COLO829 (cell line): Measurements from ENCODE around the gene CLIC4.
"Not testable (repeated sequence)": the region's sequence is repeated elsewhere in the genome, so short reads cannot be mapped to it uniquely, and the experiment has no call there.

ENCODE experiments used
- DNase-seq: peaks from one replicate; pipeline ENCODE4 v3.0.0; 2012; ENCODE audit warnings: low spot score

CLIC4 gene

DNA sequence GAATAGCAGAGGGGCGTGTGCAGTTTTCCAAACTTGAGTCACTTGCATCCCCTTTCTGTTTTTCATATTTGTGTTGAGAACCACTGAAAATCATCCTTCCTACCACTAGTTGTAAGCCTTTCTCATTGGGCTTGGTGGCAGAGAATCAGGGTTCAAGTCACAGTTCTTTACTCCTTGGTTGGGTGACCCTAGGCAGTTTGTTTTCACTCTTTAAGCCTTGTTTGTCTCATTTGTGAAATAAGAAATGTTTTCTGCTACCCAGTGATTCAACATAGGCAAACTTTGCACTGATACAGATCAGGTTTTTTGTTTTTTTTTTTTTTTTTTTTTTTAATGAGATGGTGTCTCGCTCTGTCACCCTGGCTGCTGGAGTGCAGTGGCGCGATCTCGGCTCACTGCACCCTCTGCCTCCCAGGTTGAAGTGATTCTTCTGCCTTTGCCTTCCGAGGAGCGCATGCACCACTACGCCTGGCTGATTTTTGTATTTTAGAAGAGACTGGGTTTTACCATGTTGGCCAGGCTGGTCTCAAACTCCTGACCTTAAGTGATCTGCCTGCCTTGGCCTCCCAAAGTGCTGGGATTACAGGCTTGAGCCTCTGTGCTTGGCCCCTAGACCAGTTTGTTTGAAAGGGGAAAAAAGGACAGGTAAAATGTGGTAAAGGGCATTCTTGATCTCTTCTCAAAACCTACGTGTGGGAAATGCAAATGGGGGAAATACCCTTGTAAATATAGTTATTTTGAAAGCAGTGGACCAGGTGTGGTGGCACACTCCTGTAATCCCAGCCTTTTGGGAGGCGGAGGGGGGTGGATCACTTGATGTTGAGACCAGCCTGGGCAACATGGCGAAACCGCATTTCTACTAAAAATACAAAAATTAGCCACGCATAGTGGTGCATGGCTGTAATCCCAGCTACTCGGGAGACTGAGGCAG is 3.2 kb downstream of the CLIC4 start:
- no peak for DNase-seq

DNA sequence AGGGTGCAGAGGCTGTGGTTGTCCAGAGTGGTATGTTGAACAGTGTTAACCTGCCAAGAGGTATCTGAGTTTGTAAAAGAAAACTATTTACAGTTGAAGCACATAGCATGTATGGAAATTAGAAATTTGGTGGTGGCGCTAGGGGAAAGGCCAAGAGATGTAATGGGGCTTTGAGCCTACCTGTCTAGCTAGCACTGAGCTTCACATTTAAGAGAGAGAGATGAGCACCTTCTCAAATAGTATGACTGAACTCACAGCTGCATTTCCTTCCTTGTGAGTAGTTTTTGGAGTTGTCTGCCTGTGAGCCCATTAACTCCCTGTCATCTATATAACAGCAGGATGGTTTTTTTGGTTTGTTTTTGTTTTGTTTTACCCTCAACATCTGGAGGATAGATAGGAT is 4.0 kb downstream of the CLIC4 start:
- no peak for DNase-seq

DNA sequence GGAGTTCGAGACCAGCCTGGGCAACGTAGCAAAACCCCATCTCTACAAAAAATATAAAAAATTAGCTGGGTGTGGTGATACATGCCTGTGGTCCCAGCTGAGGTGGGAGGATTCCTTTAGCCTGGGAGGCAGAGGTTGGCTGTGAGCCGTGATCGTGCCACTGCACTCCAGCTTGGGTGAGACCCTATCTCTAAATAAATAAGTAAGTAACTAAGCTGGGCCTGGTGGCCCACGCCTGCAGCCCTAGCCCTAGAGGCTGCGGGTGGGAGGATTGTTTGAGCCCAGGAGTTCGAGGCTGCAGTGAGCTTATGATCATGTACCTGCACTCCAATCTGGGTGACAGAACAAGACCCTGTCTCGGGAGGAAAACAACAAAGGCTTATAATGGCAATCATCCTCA is 4.6 kb downstream of the CLIC4 start:
- DNase-seq = no peak

DNA sequence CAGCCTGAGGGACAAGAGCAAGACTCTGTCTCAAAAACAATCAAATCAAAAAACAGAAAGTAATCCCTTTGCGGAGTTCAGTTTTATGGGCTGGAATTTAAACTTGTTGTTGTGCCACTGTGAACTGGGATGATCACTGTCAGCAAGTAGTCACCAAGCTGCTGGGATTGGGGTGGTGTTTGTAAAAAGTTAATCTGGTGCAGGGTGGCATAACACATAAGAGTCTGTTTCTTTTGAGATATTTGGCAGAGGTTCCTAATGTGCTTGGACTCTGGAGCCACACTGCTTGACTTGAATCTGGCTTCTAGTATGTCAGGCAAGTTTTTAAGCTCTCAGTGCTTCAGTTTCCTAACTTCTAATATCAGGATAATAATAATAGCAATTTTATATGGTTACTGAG is 6.6 kb downstream of the CLIC4 start:
- no peak for DNase-seq

DNA sequence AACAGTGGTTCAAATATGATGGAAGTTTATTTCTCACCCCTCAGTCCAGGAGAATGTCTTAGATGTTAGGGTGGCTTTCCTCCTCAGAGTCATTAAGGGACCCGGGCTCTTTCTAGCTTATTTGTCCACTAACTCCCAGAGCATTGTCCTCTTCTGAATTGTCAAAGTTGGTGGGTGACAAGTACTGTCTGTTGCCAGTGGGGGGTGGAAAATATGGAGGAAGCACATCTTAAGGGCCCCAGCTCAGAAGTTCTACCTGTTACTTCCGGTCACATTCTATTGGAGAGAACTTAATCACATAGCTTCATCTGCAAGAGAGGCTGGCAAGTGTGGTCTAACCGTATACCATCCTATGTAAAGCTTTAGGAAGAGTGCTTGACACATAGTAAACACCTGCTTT is 7.1 kb downstream of the CLIC4 start:
- DNase-seq = no peak

DNA sequence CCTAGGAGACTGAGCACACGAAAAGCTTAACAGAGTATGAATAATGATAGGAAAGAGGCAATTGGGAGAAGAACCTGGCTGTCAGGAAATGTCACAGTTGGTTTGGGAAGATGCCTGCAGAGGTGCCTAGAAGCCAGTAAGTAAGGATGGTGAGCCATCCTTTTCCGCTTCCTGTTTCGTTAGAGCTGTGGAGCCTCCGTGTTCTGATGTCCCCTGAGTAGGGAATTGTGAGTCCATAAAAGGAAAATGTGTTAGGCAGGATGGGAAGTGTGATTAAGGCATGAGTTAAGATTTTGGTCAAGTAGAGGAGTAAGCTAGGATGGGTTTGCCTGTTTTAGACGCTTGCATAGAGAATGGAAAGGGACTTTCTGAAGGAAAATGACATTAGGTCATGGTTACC is 9.0 kb downstream of the CLIC4 start:
- DNase-seq = no peak

DNA sequence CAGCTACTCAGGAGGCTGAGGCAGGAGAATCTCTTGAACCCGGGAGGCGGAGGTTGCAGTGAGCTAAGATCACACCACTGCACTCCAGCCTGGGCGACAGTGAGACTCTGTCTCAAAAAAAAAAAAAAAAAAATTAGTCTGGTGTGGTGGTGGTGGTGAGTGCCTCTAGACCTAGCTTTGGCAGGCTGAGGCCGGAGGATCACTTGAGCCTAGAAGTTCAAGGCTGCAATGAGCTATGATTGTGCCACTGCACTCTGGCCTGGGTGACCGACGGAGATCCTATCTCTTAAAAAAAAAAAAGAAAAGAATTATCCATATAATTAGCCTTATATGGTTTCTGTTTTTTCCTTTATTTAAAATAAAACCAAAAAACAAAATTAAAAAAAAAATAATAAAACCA is 10.1 kb downstream of the CLIC4 start:
- not testable (repeated sequence) for DNase-seq

DNA sequence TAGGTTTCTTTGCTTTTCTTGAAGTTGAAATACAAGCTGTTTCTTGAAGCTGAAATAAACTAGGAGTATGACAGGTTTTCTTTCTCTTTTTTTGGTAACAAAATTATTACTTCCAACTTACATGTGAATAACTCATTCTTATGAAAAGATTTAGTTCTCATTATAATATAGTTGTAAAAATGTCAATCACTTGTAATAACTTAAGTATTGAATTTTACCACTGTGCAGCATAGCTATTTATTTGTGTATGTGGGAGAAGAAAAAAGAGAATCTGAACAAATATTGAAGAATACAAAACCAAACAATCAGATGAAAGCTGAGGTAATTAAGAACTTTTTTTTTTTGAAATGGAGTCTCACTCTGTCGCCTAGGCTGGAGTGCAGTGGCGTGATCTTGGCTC is 11.1 kb downstream of the CLIC4 start:
- no peak for DNase-seq

DNA sequence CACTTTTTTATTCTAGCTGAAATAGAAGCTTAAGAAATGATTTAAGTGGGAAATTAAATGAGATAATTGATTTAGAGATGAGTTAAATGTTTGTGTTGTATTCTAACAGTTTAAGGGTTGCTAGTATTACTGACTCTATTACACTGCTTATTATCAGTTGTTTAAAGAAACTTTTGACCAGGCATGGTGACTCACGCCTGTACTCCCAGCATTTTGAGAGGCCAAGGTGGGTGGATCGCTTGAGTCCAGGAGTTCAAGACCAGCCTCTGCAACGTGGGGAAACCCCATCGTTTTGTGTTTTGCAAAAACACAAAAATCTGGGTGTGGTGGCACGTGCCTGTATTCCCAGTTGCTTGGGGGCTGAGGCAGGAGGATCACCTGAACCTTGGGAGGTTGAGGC is 14.2 kb downstream of the CLIC4 start:
- DNase-seq = no peak

DNA sequence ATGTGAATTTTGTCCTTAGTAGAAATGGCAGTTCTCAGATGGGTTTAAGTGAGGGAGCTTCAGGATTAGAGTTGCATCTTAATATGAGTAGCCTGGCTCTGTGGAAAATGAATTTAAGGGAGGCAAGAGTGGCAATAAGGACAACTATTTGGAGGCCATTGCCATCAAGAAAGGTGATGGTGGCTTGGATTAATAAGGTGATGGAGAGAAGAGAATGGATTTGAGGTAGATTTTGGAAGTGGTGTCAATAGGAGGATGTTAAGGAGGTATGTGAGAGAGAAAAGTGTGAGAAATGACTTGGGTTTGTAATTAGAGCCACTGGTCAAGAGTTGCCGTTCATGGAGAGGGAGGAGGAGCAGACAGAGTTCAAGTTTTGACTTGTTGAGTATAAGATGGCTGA is 16.3 kb downstream of the CLIC4 start:
- no peak for DNase-seq

DNA sequence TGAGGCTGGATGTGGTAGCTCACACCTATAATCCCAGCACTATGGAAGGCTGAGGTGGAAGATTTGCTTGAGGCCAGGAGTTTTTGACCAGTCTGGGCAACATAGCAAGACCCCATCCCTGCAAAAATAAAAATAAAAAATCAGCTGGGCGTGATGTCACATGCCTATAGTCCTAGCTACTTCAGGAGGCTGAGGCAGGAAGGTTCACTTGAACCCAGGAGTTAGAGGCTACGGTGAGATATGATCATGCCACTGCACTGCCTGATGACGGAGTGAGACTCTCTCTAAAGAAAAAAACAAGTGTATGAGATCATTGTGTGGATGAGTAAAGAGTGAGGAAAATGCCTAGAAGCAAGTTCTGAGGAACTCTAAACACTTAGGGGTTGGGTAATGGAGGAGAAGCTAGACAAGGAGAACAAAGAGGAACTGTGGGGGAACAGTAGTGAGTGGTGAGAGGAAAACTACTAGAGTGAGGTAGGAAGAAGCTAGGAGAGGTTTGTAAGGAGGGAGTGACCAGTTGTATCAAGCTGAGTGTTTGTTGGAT is 17.0 kb downstream of the CLIC4 start:
- peak; percentile 37 for DNase-seq

DNA sequence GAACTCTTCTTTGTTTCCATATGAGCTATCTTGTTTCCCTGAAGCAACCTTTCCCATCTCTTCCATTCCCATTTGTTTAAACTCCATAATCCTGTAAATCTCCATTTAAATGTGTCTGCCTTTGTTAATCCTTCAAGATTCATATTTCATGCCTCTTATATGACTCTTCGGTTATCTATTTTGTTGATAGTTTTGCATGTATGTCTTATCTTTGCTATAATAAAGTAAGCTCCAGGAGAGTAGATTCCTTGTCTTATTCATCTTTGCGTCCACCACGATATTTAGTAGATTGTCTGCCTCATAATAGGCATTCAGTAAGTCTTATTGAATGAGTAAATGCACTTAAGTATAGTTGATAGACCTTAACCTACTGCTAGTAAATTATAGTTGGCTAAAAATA is 18.4 kb downstream of the CLIC4 start:
- DNase-seq = no peak

DNA sequence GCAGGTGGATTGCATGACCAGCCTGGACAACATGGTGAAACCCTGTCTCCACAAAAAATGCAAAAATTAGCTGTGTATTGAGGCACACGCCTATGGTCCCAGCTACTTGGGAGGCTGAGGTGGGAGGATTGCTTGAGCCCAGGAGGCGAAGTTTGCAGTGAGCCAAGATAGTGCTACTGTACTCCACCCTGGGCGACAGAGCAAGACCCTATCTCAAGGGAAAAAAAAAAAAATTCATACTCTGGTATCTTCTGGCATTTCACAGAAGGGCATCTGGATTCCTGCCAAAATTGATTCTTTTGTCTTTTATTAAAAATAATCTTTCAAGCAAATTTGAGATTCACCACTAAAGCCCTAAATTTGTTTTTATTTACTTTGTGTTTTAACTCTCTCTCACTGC is 19.2 kb downstream of the CLIC4 start:
- DNase-seq = no peak

DNA sequence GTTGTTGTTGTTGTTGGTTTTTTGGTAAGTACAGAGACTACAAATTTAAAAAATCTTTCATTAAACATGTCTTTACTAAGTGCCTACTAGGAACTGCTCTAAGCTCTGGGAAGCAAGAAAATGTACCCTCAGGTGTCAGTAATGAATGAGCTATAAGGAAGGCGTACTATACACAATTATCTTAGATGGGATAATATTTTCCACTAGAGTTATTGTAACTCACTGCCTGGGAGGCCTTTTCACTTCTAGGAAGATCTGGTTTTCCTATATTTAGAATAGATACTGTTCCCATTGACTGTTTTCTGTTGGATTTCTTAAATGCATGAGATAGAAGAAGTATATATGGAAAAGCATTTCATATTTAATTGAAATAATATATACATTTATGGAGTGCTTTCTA is 19.6 kb downstream of the CLIC4 start:
- DNase-seq = no peak

DNA sequence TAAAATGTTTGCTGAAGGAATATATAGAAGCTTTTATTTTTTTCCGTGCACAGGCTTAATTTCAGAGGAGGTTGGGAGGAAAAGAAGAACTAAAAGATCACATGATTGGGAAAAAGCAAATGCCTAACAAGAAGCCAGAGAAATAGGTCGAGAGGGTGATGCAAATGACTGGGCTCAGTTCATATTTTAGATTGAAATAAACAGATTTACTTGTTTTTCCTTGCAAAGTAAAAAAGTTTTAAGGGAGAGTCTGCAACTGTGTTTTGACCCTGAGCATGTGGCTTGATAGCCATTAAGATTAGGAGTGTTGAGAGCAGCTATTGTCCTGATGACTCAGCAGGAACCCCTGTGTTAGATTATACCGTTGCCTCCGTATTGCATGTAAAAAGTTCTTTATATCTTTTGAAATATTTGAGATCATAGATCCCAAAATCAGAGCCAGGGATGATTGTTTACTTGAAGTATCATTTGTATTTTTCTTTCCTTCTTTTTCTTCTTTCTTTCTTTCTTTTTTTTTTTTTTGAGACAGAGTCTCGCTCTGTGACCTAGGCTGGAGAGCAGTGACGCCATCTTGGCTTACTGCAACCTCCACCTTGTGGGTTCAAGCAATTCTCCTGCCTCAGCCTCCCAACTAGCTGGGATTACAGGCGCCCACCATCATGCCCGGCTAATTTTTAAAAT is 20.2 kb downstream of the CLIC4 start:
- peak; percentile 61 for DNase-seq

DNA sequence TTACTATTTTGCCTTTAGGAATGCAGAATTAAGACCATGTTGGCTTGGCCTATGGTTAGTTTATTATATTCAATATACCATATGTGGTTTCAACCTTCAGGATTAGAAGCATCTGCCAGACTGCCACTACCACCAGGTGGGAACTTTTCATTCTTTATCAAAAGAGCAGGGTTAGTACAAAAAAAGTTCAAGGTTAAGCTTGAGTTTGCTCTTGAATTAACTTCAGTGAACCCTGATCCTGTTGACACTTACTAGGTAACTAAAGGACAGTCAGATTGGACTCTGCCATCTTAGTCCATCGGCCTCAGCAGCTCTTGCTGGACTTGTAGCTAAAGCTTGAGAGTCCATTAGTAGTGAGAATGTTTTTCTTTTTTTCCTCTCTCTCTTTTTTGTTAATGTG is 22.1 kb downstream of the CLIC4 start:
- DNase-seq = no peak

DNA sequence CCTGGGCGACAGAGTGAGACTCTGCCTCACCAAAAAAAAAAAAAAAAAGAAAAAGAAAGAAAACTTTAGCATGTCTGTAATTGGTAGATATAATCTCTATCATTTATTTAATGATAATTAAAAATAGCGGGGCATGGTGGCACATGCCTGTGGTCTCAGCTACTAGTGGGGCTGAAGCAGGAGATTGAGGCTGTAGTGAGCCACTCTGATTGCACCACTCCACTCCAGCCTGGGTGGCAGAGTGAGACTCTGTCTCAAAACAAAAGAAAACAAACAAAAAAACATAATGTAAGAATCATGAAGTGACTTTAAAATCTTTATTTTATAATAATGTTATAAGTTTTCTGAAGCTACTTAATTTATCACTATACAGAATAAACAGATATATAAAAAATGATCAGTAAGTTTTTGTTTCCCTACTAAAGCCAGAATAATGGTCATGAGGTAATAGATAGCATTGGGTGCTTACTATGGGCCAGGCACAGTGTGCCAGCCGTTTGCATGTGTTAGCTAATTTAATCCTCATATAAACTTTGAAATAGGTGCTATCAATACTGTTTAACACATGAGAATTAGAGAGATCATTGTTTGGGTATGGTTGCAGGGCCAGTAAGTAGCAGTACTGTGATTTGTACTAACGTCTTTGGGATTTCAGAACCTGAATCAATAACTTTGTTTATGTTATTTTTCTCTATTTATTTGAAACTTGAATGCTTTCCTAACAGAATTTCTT is 23.8 kb downstream of the CLIC4 start:
- no peak for DNase-seq

DNA sequence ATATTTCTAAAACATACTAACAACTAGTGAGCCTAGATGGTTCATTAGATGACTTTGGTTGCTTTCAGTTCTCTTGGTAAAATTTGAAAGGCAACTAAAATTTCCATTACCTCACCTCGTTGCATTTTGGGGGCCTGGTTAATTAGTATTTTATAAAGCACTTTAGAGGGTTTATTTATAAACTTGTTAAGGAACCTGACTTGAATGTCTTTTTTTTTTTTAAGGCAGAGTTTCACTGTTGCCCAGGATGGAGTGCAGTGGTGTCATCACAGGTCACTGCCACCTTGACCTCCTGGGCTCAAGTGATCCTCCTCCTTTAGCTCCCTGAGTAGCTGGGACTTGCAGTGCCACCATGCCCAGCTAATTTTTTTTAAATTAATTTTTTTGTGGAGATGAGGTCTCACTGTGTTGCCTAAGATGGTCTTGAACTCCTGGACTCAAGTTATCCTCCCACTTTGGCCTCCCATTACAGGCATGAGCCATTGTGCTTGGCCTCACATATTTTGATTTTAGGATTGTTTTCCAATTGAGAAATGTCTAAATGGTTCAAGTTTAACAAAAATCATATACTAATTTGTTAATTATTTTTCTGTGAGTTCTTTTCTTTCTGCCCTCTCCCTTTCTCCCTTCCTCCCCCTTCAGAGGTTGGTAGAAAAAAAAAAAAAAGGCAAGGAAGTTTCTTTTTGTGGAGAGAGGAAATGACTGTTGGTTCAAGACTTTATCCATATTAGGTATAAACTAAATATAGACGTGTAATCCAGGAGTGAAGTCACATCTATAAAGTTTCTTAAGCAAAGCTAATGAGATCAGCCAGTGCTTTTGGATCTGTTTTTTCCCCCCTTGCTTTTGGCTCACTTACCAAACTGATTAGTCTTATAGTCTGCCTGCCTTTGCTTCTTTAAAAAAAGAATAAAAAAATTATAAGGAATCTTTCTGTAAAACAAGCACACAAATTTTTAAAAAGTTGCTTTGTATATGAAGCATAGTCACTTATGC is 24.7 kb downstream of the CLIC4 start:
- peak; percentile 72 for DNase-seq

DNA sequence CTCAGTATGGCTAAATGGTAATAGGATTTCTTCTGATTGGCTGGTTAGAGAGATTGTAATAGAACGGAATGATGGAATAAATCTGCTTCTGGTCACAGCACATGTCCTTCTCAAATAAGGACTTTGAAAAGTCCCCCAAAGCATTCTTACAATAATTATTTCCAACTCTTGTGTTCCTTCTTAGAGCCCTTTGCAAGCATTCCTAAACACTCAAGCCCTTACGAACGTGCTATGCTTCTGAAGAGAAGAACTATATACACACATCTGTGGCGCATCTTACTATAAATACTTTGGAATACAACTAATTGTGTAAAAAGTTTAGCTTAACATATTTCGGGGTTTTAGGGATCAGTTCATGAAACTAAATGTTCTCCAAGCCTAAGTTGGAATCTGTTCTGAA is 25.6 kb downstream of the CLIC4 start:
- no peak for DNase-seq

DNA sequence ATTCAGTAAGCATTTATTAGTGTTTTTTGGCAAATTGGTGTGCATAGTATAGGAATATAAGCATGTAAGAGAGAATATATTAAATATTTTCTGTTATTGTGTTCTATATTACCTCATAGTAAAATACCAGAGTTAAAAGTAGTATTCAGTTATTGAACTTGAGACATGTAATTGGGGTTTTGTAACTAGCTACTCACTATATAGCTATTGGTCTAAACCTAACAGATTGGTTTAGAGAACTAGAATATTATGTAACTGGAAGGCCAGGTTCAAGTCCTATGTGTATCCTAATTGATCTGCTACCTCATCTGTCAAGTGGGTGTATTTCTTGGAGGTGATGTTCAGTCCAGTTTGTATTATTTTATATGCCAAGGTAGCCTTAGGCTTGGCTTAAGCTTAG is 26.3 kb downstream of the CLIC4 start:
- no peak for DNase-seq

DNA sequence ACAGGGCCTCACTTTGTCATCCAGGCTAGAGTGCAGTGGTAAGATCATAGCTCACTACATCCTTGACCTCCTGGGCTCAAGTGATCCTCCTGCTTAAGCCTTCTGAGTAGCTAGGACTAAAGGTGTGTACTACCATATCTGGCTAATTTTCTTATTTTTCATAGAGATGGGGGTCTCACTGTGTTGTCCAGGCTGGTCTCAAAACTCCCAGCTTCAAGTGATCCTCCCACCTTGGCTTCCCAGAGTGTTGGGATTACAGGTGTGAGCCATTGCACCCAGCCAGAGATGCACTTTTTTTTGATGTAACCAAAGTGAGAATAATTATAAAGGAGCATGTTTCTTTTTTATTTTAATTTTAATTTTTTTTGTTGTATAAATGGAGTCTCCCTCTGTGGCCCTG is 28.4 kb downstream of the CLIC4 start:
- no peak for DNase-seq
